IMR-90 (cell line): ENCODE data around the gene SLC16A4. TPM values are rescaled to one million over a fixed set of nuclear protein-coding genes. Genes with fewer than 3 reads are reported as not detected.

Experiments
- ATAC-seq: fragments of 200-7000 bp; cut with Tn5 transposase; 2 replicates; pipeline ENCODE4 v1.9.1; 2020; ENCODE audit warnings: low read depth, mild to moderate bottlenecking, moderate library complexity
- BruUV-seq: library from RNA; stranded (reverse); fragments of 400-500 nt; replicated peaks from 2 replicates; lab custom pipeline; 2021; lab: Mats Ljungman, UMichigan
- CTCF ChIA-PET: fragments of 300-600 bp; formaldehyde crosslinking; extraction: SDS; loops from one replicate; lab custom pipeline; 2021; ENCODE audit warnings: antibody characterized with exemption; lab: Yijun Ruan, JAX
- POLR2A ChIA-PET: fragments of 300-600 bp; sonication (Branson Sonifier 250); formaldehyde crosslinking; loops from one replicate; lab custom pipeline; 2022; ENCODE audit warnings: antibody characterized with exemption; ENCODE audit not compliant: unreplicated experiment; lab: Charles Lee
- DNase-seq: peaks from one replicate; pipeline ENCODE4 v3.0.0; 2013
- H2AFZ ChIP-seq: replicated peaks from 2 replicates; pipeline ENCODE3; 2013; ENCODE audit warnings: low read length, mild to moderate bottlenecking; ENCODE audit not compliant: poor library complexity
- H2AK5ac ChIP-seq: 2 replicates; pipeline ENCODE4 v1.6.1; 2013; ENCODE audit warnings: low read depth, low read length, inconsistent platforms
- H2AK9ac ChIP-seq: replicated peaks from 2 replicates; pipeline ENCODE3; 2013; ENCODE audit warnings: mild to moderate bottlenecking, low read depth, low read length, moderate library complexity; ENCODE audit not compliant: poor library complexity
- H2BK120ac ChIP-seq: 2 replicates; pipeline ENCODE4 v1.6.1; 2013; ENCODE audit warnings: low read depth, low read length, inconsistent platforms
- H2BK15ac ChIP-seq: 3 replicates; pipeline ENCODE4 v1.6.1; 2013; ENCODE audit warnings: low read depth, low read length, inconsistent platforms
- H2BK20ac ChIP-seq: 2 replicates; pipeline ENCODE4 v1.6.1; 2013; ENCODE audit warnings: low read depth, mild to moderate bottlenecking, inconsistent platforms, low read length, moderate library complexity
- H2BK5ac ChIP-seq: 2 replicates; pipeline ENCODE4 v1.6.1; 2013; ENCODE audit warnings: mild to moderate bottlenecking, low read depth, low read length, inconsistent platforms; ENCODE audit not compliant: poor library complexity, severe bottlenecking
- H3K14ac ChIP-seq: replicated peaks from 2 replicates; pipeline ENCODE4 v1.6.1; 2013; ENCODE audit warnings: low read depth, low read length, inconsistent platforms
- H3K18ac ChIP-seq: 2 replicates; pipeline ENCODE4 v1.6.1; 2013; ENCODE audit warnings: low read depth, low read length, control low read depth
- H3K23ac ChIP-seq: 2 replicates; pipeline ENCODE4 v1.6.1; 2013; ENCODE audit warnings: low read depth, low read length, inconsistent platforms
- H3K27ac ChIP-seq: 2 replicates; pipeline ENCODE4 v1.5.1; 2013; ENCODE audit warnings: mild to moderate bottlenecking, control low read depth, low read length; ENCODE audit not compliant: insufficient read depth
- H3K27me3 ChIP-seq: 2 replicates; pipeline ENCODE4 v1.6.1; 2013; ENCODE audit warnings: low read length; ENCODE audit not compliant: control insufficient read depth, insufficient read depth
- H3K36me3 ChIP-seq: 2 replicates; pipeline ENCODE4 v1.6.1; 2013; ENCODE audit warnings: low read length, mixed read lengths; ENCODE audit not compliant: control insufficient read depth, insufficient read depth
- H3K4ac ChIP-seq: 2 replicates; pipeline ENCODE4 v1.6.1; 2013; ENCODE audit warnings: low read depth, low read length, inconsistent platforms
- H3K4me1 ChIP-seq: 2 replicates; pipeline ENCODE4 v1.6.1; 2013; ENCODE audit warnings: low read length, mixed read lengths; ENCODE audit not compliant: control insufficient read depth, insufficient read depth
- H3K4me2 ChIP-seq: 2 replicates; pipeline ENCODE4 v1.6.1; 2013; ENCODE audit warnings: low read depth, mild to moderate bottlenecking, control low read depth, low read length, moderate library complexity
- H3K4me3 ChIP-seq: 2 replicates; pipeline ENCODE4 v1.5.1; 2013; ENCODE audit warnings: low read depth, mild to moderate bottlenecking, control low read depth, low read length, moderate library complexity; ENCODE audit not compliant: insufficient read depth
- H3K56ac ChIP-seq: 2 replicates; pipeline ENCODE4 v1.6.1; 2013; ENCODE audit warnings: low read length, inconsistent platforms; ENCODE audit not compliant: insufficient read depth; ENCODE audit errors: extremely low read depth
- H3K79me1 ChIP-seq, 2 experiments: 2 replicates each; pipeline ENCODE4 v1.6.1; 2013; ENCODE audit warnings: low read length in 2 of 2, inconsistent platforms in 1 of 2, low read depth in 1 of 2
- H3K9ac ChIP-seq: 2 replicates; pipeline ENCODE4 v1.6.1; 2013; ENCODE audit warnings: low read depth, low read length, control low read depth
- H3K9me1 ChIP-seq: 2 replicates; pipeline ENCODE4 v1.6.1; 2013; ENCODE audit warnings: low read length, inconsistent platforms; ENCODE audit not compliant: insufficient read depth
- H3K9me3 ChIP-seq: 2 replicates; pipeline ENCODE4 v1.6.1; 2013; ENCODE audit warnings: low read length; ENCODE audit not compliant: control insufficient read depth, insufficient read depth
- H4K20me1 ChIP-seq: 2 replicates; pipeline ENCODE4 v1.6.1; 2013; ENCODE audit warnings: low read length, inconsistent platforms; ENCODE audit not compliant: insufficient read depth
- H4K5ac ChIP-seq: 2 replicates; pipeline ENCODE4 v1.6.1; 2013; ENCODE audit warnings: mild to moderate bottlenecking, low read depth, low read length, control low read depth
- H4K8ac ChIP-seq, 2 experiments: 2 replicates each; pipeline ENCODE4 v1.6.1; 2013; ENCODE audit warnings: low read depth in 2 of 2, low read length in 2 of 2, control low read depth in 1 of 2, inconsistent platforms in 1 of 2
- H4K91ac ChIP-seq: 2 replicates; pipeline ENCODE4 v1.6.1; 2013; ENCODE audit warnings: low read depth, low read length, inconsistent platforms; ENCODE audit not compliant: insufficient read depth
- CHD1 ChIP-seq: IDR thresholded peaks from 2 replicates; pipeline ENCODE4 v1.6.1; 2012; ENCODE audit warnings: low read depth, low read length, improper control_type of control experiment
- CTCF ChIP-seq: conservative IDR thresholded peaks from 2 replicates; pipeline ENCODE4 v1.5.1; 2012; ENCODE audit warnings: mild to moderate bottlenecking, low read depth, low read length, improper control_type of control experiment
- FOS ChIP-seq: fragments of 150-350 bp; IDR thresholded peaks from 2 replicates; pipeline ENCODE4 v1.6.1; 2016; ENCODE audit warnings: low read depth, low read length
- MAZ ChIP-seq: IDR thresholded peaks from 2 replicates; pipeline ENCODE4 v1.6.1; 2012; ENCODE audit warnings: low read depth, mild to moderate bottlenecking, low read length, improper control_type of control experiment, moderate library complexity, borderline replicate concordance
- NFE2L2 ChIP-seq: fragments of 150-350 bp; IDR thresholded peaks from 2 replicates; pipeline ENCODE4 v1.6.1; 2016; ENCODE audit warnings: low read depth, mild to moderate bottlenecking, low read length
- RAD21 ChIP-seq: IDR thresholded peaks from 2 replicates; pipeline ENCODE4 v1.6.1; 2012; ENCODE audit warnings: low read length, improper control_type of control experiment
- SMC3 ChIP-seq: fragments of 150-350 bp; IDR thresholded peaks from 2 replicates; pipeline ENCODE4 v1.6.1; 2016; ENCODE audit warnings: low read depth, mild to moderate bottlenecking, antibody characterized with exemption, low read length, moderate library complexity
- USF2 ChIP-seq: fragments of 150-350 bp; IDR thresholded peaks from 2 replicates; pipeline ENCODE4 v1.6.1; 2017; ENCODE audit warnings: mild to moderate bottlenecking, antibody characterized with exemption, low read length, low read depth
- WGBS, 2 experiments: methylation state at CpG; one replicate each; pipeline versions ENCODE4 v1.1.5 to v1.1.7; 2013; ENCODE audit warnings: missing lambda C conversion rate in 2 of 2; ENCODE audit not compliant: insufficient read length in 1 of 2; ENCODE audit errors: extremely low coverage in 2 of 2; 5-methylcytosine and 5-hydroxymethylcytosine counted together
- dilution Hi-C: fragments of 300-500 bp; cut with HindIII; formaldehyde crosslinking; loops from one replicate; pipeline ENCODE4 v1.14.3; 2018; ENCODE audit warnings: low sequenced_read_pairs; ENCODE audit not compliant: unreplicated experiment
- in situ Hi-C: fragments of 300-500 bp; cut with MboI; formaldehyde crosslinking; loops from 3 replicates; pipeline ENCODE4 v1.14.3; 2019; ENCODE audit warnings: low sequenced_read_pairs, inconsistent platforms, mixed read lengths
- intact Hi-C: fragments of 100-400 bp; cut with micrococcal nuclease; formaldehyde crosslinking; loops from 2 replicates; pipeline ENCODE4 v1.10.0; 2022
- polyA plus RNA-seq, 3 experiments: library from polyadenylated mRNA; depleted of rRNA; stranded (reverse); fragments of >200 nt; gene quantifications; 2 replicates each; pipeline ENCODE4 v1.2.3, GENCODE V29; 2012; ENCODE audit warnings: low replicate concordance in 1 of 3
- total RNA-seq: library from RNA; depleted of rRNA; stranded (reverse); fragments of >200 nt; gene quantifications from 2 replicates; pipeline ENCODE4 v1.2.3, GENCODE V29; 2012

Gene SLC16A4
- total and polyA plus RNA-seq, 2 of the 4 experiments (the other 2 are of a cell fraction), result 27.7 to 65.2 TPM

DNA sequence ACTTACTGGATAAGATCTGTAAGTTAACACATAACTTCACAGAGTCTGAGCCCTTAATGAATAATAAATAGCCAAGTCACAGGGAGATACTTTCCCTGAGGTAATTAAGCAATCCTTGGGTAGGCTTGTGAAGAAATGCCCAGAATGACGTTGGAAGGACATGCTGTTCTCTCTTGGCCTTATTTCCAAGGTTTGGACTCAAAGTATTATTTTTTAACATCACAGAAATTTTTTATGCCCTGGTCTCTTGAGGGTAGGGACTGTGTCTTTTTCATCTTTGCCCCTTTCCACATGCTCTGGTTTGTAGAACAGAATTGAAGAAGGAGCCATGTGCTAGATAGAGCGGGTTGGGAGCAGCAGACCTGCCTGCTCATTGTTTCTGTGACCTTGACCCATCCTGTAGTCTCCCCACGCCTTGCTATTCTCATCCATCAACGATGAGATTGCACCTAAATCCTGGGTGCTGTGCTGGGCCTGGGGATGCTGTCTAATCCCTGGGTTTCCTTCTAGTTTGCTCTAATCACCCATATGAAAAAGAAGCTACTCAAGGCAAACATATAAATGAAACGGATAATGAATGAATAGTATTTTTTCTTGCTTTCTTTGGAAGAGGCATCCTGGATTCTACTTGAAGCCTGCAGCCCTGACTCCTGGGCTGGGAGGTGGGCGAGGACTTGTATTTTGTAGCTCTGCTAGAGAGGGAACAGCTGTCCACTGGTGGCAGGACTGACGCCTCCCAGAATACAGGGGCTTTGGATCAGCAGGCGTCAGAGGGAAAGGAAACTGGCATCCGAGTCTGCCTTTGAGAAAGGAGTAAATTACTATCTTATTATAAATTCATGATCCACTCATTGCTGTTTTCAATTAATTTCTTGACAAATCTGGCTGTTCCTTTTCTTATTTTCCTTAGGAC is 34.1 kb upstream of the SLC16A4 start:
- Histone ChIP-seq H3K18ac (no peak overlapping the region), H3K4me3 (no peak overlapping the region), H3K9me1 (no peaks in the 10 kb centered on the region), H2AK9ac (no peak overlapping the region), H2BK15ac (no peak overlapping the region), H3K4me1 (no peaks in the 10 kb centered on the region), H2AFZ (no peak overlapping the region), H3K27ac (no peak overlapping the region), H4K5ac (no peak overlapping the region), H2BK20ac (no peak overlapping the region), H3K14ac (no peak overlapping the region), H3K79me1 (no peaks in the 10 kb centered on the region), H4K91ac (no peak overlapping the region), H3K27me3 (peaks cover 24% of the 10 kb centered on the region), H4K8ac (no peak overlapping the region), H3K4me2 (no peak overlapping the region), H3K4ac (no peak overlapping the region), H3K36me3 (no peaks in the 10 kb centered on the region), H2AK5ac (no peak overlapping the region), H3K23ac (no peak overlapping the region), H3K56ac (no peak overlapping the region), H2BK5ac (no peak overlapping the region), H4K20me1 (no peaks in the 10 kb centered on the region), H3K9me3 (no peaks in the 10 kb centered on the region), H3K9ac (no peak overlapping the region), H2BK120ac (no peak overlapping the region)
- intact Hi-C loops (no loop called here), in situ Hi-C loops (no loop called here), dilution Hi-C loops (no loop called here)
- TF ChIP-seq RAD21 (no peak), FOS (no peak), MAZ (no peak), CHD1 (no peak), NFE2L2 (no peak), USF2 (no peak), SMC3 (no peak), CTCF (no peak)
- DNase-seq, result no peak
- ChIA-PET POLR2A (no interaction called here), CTCF (interaction anchor here (1.0 to 1.4 kb wide), 2 partner anchors 27 to 71 kb away, joined by 3 to 4 read pairs; no protein-coding TSS in a partner anchor)
- no peak for ATAC-seq
- WGBS, 2 experiments, result no CpG with 5 or more reads among the region's 9 CpGs
- BruUV-seq, result no TSS peak
